Heart right ventricle (tissue), 16 donors: ENCODE measurements around the gene LSM6. TPM values are rescaled to one million over a fixed set of nuclear protein-coding genes. Genes with fewer than 3 reads are reported as not detected.

Experiments used
- ATAC-seq, 8 donors: fragments of 200-7000 bp; cut with Tn5 transposase; one replicate each; pipeline ENCODE4 v1.9.1; 2020; ENCODE audit warnings: mild to moderate bottlenecking in 8 of 8, moderate library complexity in 8 of 8, moderate number of reproducible peaks in 1 of 8
- DNase-seq, 2 donors: peaks; one replicate each; pipeline ENCODE4 v3.0.0-alpha.2; 2020
- H3K27ac ChIP-seq, 10 donors: fragments of 200-600 bp; sonication (generic) in 2 of 10; one replicate each; pipeline versions ENCODE4 v1.5.0 to v1.8.0; 2020 to 2022; ENCODE audit warnings: mild to moderate bottlenecking in 3 of 10
- H3K27me3 ChIP-seq, 7 donors: fragments of 200-600 bp; one replicate each; pipeline ENCODE4 v1.8.0; 2021 to 2022; ENCODE audit warnings: mild to moderate bottlenecking in 2 of 7
- H3K36me3 ChIP-seq, 9 donors: fragments of 200-600 bp; sonication (generic) in 1 of 9; one replicate each; pipeline versions ENCODE4 v1.5.0 to v1.8.0; 2020 to 2022; ENCODE audit warnings: mild to moderate bottlenecking in 2 of 9
- H3K4me1 ChIP-seq, 9 donors: fragments of 200-600 bp; sonication (generic) in 1 of 9; one replicate each; pipeline versions ENCODE4 v1.5.0 to v1.8.0; 2020 to 2022; ENCODE audit warnings: mild to moderate bottlenecking in 4 of 9
- H3K4me3 ChIP-seq, 10 donors: fragments of 200-600 bp; sonication (generic) in 2 of 10; one replicate each; pipeline versions ENCODE4 v1.5.0 to v1.8.0; 2020 to 2022; ENCODE audit warnings: mild to moderate bottlenecking in 7 of 10, moderate library complexity in 2 of 10
- H3K9me3 ChIP-seq, 11 donors: fragments of 200-600 bp in 10 of 11; sonication (generic) in 2 of 11; one replicate each; pipeline versions ENCODE4 v1.5.0 to v1.8.0; 2013 to 2022; ENCODE audit warnings: mild to moderate bottlenecking in 2 of 11, control low read depth in 1 of 11, moderate library complexity in 1 of 11
- CTCF ChIP-seq, 9 donors: fragments of 200-600 bp; sonication (generic) in 2 of 9; IDR thresholded peaks; one replicate each; pipeline versions ENCODE4 v1.5.0 to v1.8.0; 2021 to 2022; ENCODE audit warnings: antibody characterized with exemption in 9 of 9, mild to moderate bottlenecking in 5 of 9, moderate library complexity in 1 of 9
- WGBS, 2 donors: extraction: QIAGEN DNeasy Blood & Tissue Kit; methylation state at CpG; one replicate each; pipeline ENCODE4 v1.1.7; 2013; ENCODE audit warnings: inconsistent platforms in 1 of 2; 5-methylcytosine and 5-hydroxymethylcytosine counted together
- intact Hi-C, 10 donors: fragments of 100-400 bp; cut with DNase I; formaldehyde crosslinking; loops; one replicate each; pipeline versions ENCODE4 v1.11.1 to v1.14.2; 2022
- polyA plus RNA-seq, 2 donors: library from polyadenylated mRNA; stranded (reverse); fragments of 200-250 nt; gene quantifications; one replicate each; pipeline ENCODE4 v1.2.3, GENCODE V29; 2013
- total RNA-seq, 10 donors: library from RNA; stranded (reverse); fragmentation: NEBNext Ultra II Directional in 3 of 10; extraction: Animal tissue kit (Norgen Biotek cat#: 25700) in 3 of 10; gene quantifications; one replicate each; pipeline versions ENCODE4 v1.2.1 to v1.2.4, GENCODE V29; 2021 to 2023
- donor health status: Arrhythmogenic right ventricular cardiomyopathy.
- donor health status: ischemic (EF 13 %, LVEDD 7.1; RV severe dilation, severe dysfunction).
- donor health status: healthy with polysubstance abuse.
- donor health status: DM: no; HTN: yes; CAD: no.
- donor health status: DM: no; HTN: no; CAD: no.
- donor health status: ischemic (EF 25% LVEDD 6.9; RV normal size, moderate dysfunction).
- donor health status: ischemic (EF 25% LVEDD 5.7; RV mildly dilated, moderate dysfunction).
- donor health status: healthy.
- donor health status: DM: yes; HTN: yes; CAD: no.
- donor health status: Ischemic cardiomyopathy.
- donor health status: ischemic (EF 35%, LVEDD 5.7; RV mildly dilated, moderate dysfunction).
- donor health status: nonischemic (EF 11% LVEDD 7.7; RV severe dilation, severe dysfunction).
- donor health status: DM: yes; HTN: yes; CAD: no.
- donor health status: PGD.
- donor health status: ischemic (EF 29% LVEDD 5.4; RV normal size, mild dysfunction).
- donor health status: nonischemic (EF 23%, LVEDD 6.1; RV moderate dilation, normal function).

Gene LSM6
- total and polyA plus RNA-seq, 12 donors: 8.7 to 24.4 (median 11.8) TPM

- H3K36me3 ChIP-seq: peaks cover 0 to 58% (median 13%) of the 10 kb centered on the region in 9 donors
- intact Hi-C loops: loop anchor here in 2 of 10 donors (2.0 to 5.0 kb wide), 2 partner anchors 45 to 47 kb away; no protein-coding TSS in a partner anchor
- ATAC-seq (peak; percentile 67 to 98 (median 90)), DNase-seq (peak in 1 of 2 donors; percentile 17)
- 47 to 57% methylated on average over 9 of the region's 9 CpGs for WGBS, 2 donors
- no peaks in the 10 kb centered on the region for H3K27me3 ChIP-seq
- H3K9me3 ChIP-seq: no peaks in the 10 kb centered on the region
- peak in 8 of 9 donors; percentile 6 to 46 (median 24) for TF ChIP-seq CTCF (IDR thresholded peaks at IDR 0.05)
- no peak overlapping the region for H3K4me3 ChIP-seq
- peaks cover 0 to 31% (median 19%) of the 10 kb centered on the region in 9 donors for H3K4me1 ChIP-seq
- H3K27ac ChIP-seq: peak overlapping the region in 8 of 10 donors; percentile 12 to 70 (median 40)
Observed at GRCh38 chr4:146191766-146192458, 16.4 kb downstream of the LSM6 start.

GRCh38 chr4:146193628-146194027 lies 18.1 kb downstream of the LSM6 start:
- DNase-seq (no peak), ATAC-seq (no peak)
- Histone ChIP-seq H3K27me3 (no peaks in the 10 kb centered on the region), H3K27ac (no peak overlapping the region), H3K4me1 (peaks cover 0 to 31% (median 19%) of the 10 kb centered on the region in 9 donors), H3K4me3 (no peak overlapping the region), H3K36me3 (peaks cover 0 to 41% (median 10%) of the 10 kb centered on the region in 9 donors), H3K9me3 (no peaks in the 10 kb centered on the region)
- 93 to 97% methylated on average over 5 of the region's 5 CpGs for WGBS, 2 donors
- TF ChIP-seq CTCF (IDR thresholded peaks at IDR 0.05): no peak
- intact Hi-C loops: loop anchor here in 2 of 10 donors (2.0 to 5.0 kb wide), 2 partner anchors 44 to 45 kb away; no protein-coding TSS in a partner anchor

- peaks cover 0 to 35% (median 10%) of the 10 kb centered on the region in 9 donors for H3K36me3 ChIP-seq
- H3K27ac ChIP-seq: no peak overlapping the region
- DNase-seq: no peak
- no peaks in the 10 kb centered on the region for H3K9me3 ChIP-seq
- no peak for ATAC-seq
- no peak for TF ChIP-seq CTCF (IDR thresholded peaks at IDR 0.05)
- no peak overlapping the region for H3K4me3 ChIP-seq
- peaks cover 0 to 31% (median 19%) of the 10 kb centered on the region in 9 donors for H3K4me1 ChIP-seq
- intact Hi-C loops: loop anchor here in 1 of 10 donors (5.0 kb wide), 1 partner anchor 43 kb away; no protein-coding TSS in a partner anchor
- H3K27me3 ChIP-seq: no peaks in the 10 kb centered on the region
Observed at GRCh38 chr4:146194212-146194611, 18.7 kb downstream of the LSM6 start.

GRCh38 chr4:146202665-146203064 lies 27.1 kb downstream of the LSM6 start:
- no peak for ATAC-seq
- TF ChIP-seq CTCF (IDR thresholded peaks at IDR 0.05): no peak
- intact Hi-C loops: no loop called here
- Histone ChIP-seq H3K36me3 (peaks cover 0 to 10% (median 0%) of the 10 kb centered on the region in 9 donors), H3K4me1 (no peaks in the 10 kb centered on the region), H3K9me3 (peaks cover 0 to 3% (median 0%) of the 10 kb centered on the region in 11 donors), H3K27ac (no peak overlapping the region), H3K27me3 (no peaks in the 10 kb centered on the region), H3K4me3 (no peak overlapping the region)
- WGBS, 2 donors: 69 to 74% methylated on average over 2 of the region's 2 CpGs
- DNase-seq: no peak
